ENCODE data around the gene PI4K2A. TPM values are rescaled to one million over a fixed set of nuclear protein-coding genes. Genes with fewer than 3 reads are reported as not detected.

Gene PI4K2A
- total and polyA plus RNA-seq, 2 of the 13 experiments (the other 11 are each of a cell fraction or from before 2014, with no cell fraction given): 10.9 to 14.3 TPM

DNA sequence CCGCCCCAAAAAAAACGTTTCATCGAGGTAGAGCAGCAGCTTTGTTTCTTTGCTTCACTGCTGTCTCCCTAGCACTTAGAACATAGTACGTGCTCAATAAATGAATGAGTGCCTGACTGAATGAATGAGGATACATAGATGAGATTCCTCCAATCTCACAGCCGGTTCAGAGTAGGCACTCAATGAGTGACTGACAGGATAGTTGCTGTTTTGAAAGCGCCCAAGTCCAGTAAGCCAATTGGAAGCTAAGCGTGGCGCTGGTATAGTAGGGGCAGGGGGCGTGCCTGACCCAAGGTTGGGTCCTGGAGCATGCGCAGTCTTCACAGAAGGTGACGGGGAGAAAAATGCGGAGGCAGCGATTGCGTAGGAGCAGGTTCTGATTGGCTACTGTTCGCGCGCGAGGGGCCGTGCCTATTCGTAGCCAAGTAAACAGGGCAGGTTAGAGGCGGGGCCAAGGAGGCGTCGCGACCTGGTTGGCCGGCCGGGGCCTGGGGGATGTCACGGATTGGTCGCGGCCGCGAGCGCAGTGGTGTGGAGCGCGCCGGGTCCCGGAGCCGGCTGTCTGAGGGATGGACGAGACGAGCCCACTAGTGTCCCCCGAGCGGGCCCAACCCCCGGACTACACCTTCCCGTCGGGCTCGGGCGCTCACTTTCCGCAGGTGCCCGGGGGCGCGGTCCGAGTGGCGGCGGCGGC is at the start of gene PI4K2A (continued):
- TF ChIP-seq, protein P1, sequence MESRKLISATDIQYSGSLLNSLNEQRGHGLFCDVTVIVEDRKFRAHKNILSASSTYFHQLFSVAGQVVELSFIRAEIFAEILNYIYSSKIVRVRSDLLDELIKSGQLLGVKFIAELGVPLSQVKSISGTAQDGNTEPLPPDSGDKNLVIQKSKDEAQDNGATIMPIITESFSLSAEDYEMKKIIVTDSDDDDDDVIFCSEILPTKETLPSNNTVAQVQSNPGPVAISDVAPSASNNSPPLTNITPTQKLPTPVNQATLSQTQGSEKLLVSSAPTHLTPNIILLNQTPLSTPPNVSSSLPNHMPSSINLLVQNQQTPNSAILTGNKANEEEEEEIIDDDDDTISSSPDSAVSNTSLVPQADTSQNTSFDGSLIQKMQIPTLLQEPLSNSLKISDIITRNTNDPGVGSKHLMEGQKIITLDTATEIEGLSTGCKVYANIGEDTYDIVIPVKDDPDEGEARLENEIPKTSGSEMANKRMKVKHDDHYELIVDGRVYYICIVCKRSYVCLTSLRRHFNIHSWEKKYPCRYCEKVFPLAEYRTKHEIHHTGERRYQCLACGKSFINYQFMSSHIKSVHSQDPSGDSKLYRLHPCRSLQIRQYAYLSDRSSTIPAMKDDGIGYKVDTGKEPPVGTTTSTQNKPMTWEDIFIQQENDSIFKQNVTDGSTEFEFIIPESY (CRISPR knock-in tag; IDR thresholded peaks at IDR 0.05): no peak
- TF ChIP-seq, protein P2, sequence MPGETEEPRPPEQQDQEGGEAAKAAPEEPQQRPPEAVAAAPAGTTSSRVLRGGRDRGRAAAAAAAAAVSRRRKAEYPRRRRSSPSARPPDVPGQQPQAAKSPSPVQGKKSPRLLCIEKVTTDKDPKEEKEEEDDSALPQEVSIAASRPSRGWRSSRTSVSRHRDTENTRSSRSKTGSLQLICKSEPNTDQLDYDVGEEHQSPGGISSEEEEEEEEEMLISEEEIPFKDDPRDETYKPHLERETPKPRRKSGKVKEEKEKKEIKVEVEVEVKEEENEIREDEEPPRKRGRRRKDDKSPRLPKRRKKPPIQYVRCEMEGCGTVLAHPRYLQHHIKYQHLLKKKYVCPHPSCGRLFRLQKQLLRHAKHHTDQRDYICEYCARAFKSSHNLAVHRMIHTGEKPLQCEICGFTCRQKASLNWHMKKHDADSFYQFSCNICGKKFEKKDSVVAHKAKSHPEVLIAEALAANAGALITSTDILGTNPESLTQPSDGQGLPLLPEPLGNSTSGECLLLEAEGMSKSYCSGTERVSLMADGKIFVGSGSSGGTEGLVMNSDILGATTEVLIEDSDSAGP (CRISPR knock-in tag; IDR thresholded peaks at IDR 0.05; ENCODE audit: borderline replicate concordance): no peak
- TF ChIP-seq, protein P3, sequence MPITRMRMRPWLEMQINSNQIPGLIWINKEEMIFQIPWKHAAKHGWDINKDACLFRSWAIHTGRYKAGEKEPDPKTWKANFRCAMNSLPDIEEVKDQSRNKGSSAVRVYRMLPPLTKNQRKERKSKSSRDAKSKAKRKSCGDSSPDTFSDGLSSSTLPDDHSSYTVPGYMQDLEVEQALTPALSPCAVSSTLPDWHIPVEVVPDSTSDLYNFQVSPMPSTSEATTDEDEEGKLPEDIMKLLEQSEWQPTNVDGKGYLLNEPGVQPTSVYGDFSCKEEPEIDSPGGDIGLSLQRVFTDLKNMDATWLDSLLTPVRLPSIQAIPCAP (CRISPR knock-in tag; IDR thresholded peaks at IDR 0.05; ENCODE audit: low read depth): no peak
- TF ChIP-seq, protein P4, sequence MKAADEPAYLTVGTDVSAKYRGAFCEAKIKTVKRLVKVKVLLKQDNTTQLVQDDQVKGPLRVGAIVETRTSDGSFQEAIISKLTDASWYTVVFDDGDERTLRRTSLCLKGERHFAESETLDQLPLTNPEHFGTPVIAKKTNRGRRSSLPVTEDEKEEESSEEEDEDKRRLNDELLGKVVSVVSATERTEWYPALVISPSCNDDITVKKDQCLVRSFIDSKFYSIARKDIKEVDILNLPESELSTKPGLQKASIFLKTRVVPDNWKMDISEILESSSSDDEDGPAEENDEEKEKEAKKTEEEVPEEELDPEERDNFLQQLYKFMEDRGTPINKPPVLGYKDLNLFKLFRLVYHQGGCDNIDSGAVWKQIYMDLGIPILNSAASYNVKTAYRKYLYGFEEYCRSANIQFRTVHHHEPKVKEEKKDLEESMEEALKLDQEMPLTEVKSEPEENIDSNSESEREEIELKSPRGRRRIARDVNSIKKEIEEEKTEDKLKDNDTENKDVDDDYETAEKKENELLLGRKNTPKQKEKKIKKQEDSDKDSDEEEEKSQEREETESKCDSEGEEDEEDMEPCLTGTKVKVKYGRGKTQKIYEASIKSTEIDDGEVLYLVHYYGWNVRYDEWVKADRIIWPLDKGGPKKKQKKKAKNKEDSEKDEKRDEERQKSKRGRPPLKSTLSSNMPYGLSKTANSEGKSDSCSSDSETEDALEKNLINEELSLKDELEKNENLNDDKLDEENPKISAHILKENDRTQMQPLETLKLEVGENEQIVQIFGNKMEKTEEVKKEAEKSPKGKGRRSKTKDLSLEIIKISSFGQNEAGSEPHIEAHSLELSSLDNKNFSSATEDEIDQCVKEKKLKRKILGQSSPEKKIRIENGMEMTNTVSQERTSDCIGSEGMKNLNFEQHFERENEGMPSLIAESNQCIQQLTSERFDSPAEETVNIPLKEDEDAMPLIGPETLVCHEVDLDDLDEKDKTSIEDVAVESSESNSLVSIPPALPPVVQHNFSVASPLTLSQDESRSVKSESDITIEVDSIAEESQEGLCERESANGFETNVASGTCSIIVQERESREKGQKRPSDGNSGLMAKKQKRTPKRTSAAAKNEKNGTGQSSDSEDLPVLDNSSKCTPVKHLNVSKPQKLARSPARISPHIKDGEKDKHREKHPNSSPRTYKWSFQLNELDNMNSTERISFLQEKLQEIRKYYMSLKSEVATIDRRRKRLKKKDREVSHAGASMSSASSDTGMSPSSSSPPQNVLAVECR (CRISPR knock-in tag; IDR thresholded peaks at IDR 0.05; ENCODE audit: borderline replicate concordance): peak; percentile 84; the same call in 1 of the 2 replicates
- no peak for TF ChIP-seq BHLHE40 (IDR thresholded peaks at IDR 0.05; ENCODE audit: low read length)
- TF ChIP-seq, protein P5, sequence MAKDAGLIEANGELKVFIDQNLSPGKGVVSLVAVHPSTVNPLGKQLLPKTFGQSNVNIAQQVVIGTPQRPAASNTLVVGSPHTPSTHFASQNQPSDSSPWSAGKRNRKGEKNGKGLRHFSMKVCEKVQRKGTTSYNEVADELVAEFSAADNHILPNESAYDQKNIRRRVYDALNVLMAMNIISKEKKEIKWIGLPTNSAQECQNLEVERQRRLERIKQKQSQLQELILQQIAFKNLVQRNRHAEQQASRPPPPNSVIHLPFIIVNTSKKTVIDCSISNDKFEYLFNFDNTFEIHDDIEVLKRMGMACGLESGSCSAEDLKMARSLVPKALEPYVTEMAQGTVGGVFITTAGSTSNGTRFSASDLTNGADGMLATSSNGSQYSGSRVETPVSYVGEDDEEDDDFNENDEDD (CRISPR knock-in tag; IDR thresholded peaks at IDR 0.05; ENCODE audit: borderline replicate concordance): peak; percentile 86; the same call in 1 of the 2 replicates
- TF ChIP-seq HMG20B (CRISPR knock-in tag; conservative IDR thresholded peaks at IDR 0.05): no peak
- no peak for TF ChIP-seq NFIB (CRISPR knock-in tag; IDR thresholded peaks at IDR 0.05; ENCODE audit: borderline replicate concordance)
- no peak for TF ChIP-seq ZKSCAN8 (CRISPR knock-in tag; IDR thresholded peaks at IDR 0.05; ENCODE audit: borderline replicate concordance)
- TF ChIP-seq ZNF446 (CRISPR knock-in tag; IDR thresholded peaks at IDR 0.05): no peak
- no peak for TF ChIP-seq ZNF430 (CRISPR knock-in tag; IDR thresholded peaks at IDR 0.05)
- peak; percentile 98 for TF ChIP-seq FOXK2 (IDR thresholded peaks at IDR 0.05)
- peak; percentile 54; the same call in 1 of the 2 replicates for TF ChIP-seq DR1 (CRISPR knock-in tag; IDR thresholded peaks at IDR 0.05)
- no peak for TF ChIP-seq ZNF703 (CRISPR knock-in tag; IDR thresholded peaks at IDR 0.05; ENCODE audit: borderline replicate concordance)
- TF ChIP-seq, protein P6, sequence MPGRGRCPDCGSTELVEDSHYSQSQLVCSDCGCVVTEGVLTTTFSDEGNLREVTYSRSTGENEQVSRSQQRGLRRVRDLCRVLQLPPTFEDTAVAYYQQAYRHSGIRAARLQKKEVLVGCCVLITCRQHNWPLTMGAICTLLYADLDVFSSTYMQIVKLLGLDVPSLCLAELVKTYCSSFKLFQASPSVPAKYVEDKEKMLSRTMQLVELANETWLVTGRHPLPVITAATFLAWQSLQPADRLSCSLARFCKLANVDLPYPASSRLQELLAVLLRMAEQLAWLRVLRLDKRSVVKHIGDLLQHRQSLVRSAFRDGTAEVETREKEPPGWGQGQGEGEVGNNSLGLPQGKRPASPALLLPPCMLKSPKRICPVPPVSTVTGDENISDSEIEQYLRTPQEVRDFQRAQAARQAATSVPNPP (CRISPR knock-in tag; IDR thresholded peaks at IDR 0.05): no peak
- TF ChIP-seq ZFP62 (CRISPR knock-in tag; IDR thresholded peaks at IDR 0.05): no peak
- no peak for TF ChIP-seq ZNF713 (CRISPR knock-in tag; IDR thresholded peaks at IDR 0.05)
- TF ChIP-seq ZBTB21 (CRISPR knock-in tag; IDR thresholded peaks at IDR 0.05): no peak
